Measurements from ENCODE around the gene PTPN23.

Gene PTPN23

GRCh38 chr3:47377186-47377585, 3.6 kb upstream of the PTPN23 start:
- Histone ChIP-seq H3K9me3 (ENCODE audit: insufficient read depth, low read depth, low read length) (no peaks in the 10 kb centered on the region), H3F3A (ENCODE audit: low read depth) (no peaks in the 10 kb centered on the region), H3K27me3 (ENCODE audit: insufficient read depth, low read length, poor library complexity, severe bottlenecking) (no peaks in the 10 kb centered on the region), H3K4me3 (ENCODE audit: low read length, poor library complexity, severe bottlenecking) (no peak overlapping the region), H3K4me1 (ENCODE audit: insufficient read depth, low read length, poor library complexity, severe bottlenecking) (peaks cover 22% of the 10 kb centered on the region), H4K20me1 (ENCODE audit: insufficient read depth, low read length, poor library complexity, severe bottlenecking) (peaks cover 8% of the 10 kb centered on the region), H3K9me2 (replicated peaks; ENCODE audit: low read depth, low read length) (no peaks in the 10 kb centered on the region), H3K9ac (ENCODE audit: low read depth, low read length, poor library complexity, severe bottlenecking) (no peak overlapping the region), H3K4me2 (ENCODE audit: low read depth, low read length, poor library complexity, severe bottlenecking) (no peak overlapping the region), H2AFZ (ENCODE audit: low read length) (no peak overlapping the region), H3K79me2 (ENCODE audit: insufficient read depth, low read length) (peaks cover 29% of the 10 kb centered on the region), H3K36me3 (ENCODE audit: insufficient read depth, low read length) (no peaks in the 10 kb centered on the region)
- TF ChIP-seq CTCF (conservative IDR thresholded peaks at IDR 0.05; ENCODE audit: low read length): no peak
- TF ChIP-seq EZH2phosphoT487 (IDR thresholded peaks at IDR 0.05; ENCODE audit: borderline replicate concordance): no peak

- Histone ChIP-seq H3K9ac (ENCODE audit: low read depth, low read length, poor library complexity, severe bottlenecking) (peak overlapping the region; percentile 87), H3K4me1 (ENCODE audit: insufficient read depth, low read length, poor library complexity, severe bottlenecking) (peaks cover 35% of the 10 kb centered on the region), H3K4me2 (ENCODE audit: low read depth, low read length, poor library complexity, severe bottlenecking) (peak overlapping the region; percentile 83), H2AFZ (ENCODE audit: low read length) (no peak overlapping the region), H3K36me3 (ENCODE audit: insufficient read depth, low read length) (no peaks in the 10 kb centered on the region), H4K20me1 (ENCODE audit: insufficient read depth, low read length, poor library complexity, severe bottlenecking) (peaks cover 22% of the 10 kb centered on the region), H3K9me2 (replicated peaks; ENCODE audit: low read depth, low read length) (no peaks in the 10 kb centered on the region), H3K27me3 (ENCODE audit: insufficient read depth, low read length, poor library complexity, severe bottlenecking) (no peaks in the 10 kb centered on the region), H3F3A (ENCODE audit: low read depth) (no peaks in the 10 kb centered on the region), H3K4me3 (ENCODE audit: low read length, poor library complexity, severe bottlenecking) (peak overlapping the region; percentile 84), H3K79me2 (ENCODE audit: insufficient read depth, low read length) (peaks cover 46% of the 10 kb centered on the region), H3K9me3 (ENCODE audit: insufficient read depth, low read depth, low read length) (no peaks in the 10 kb centered on the region)
- TF ChIP-seq EZH2phosphoT487 (IDR thresholded peaks at IDR 0.05; ENCODE audit: borderline replicate concordance) (no peak), CTCF (conservative IDR thresholded peaks at IDR 0.05; ENCODE audit: low read length) (no peak)
Observed at GRCh38 chr3:47378869-47379268, 2.0 kb upstream of the PTPN23 start.

GRCh38 chr3:47379411-47379899, 1.4 kb upstream of the PTPN23 start:
- H3K4me1 ChIP-seq (ENCODE audit: insufficient read depth, low read length, poor library complexity, severe bottlenecking): peaks cover 37% of the 10 kb centered on the region
- peak overlapping the region; percentile 84 for H3K4me3 ChIP-seq (ENCODE audit: low read length, poor library complexity, severe bottlenecking)
- TF ChIP-seq EZH2phosphoT487 (IDR thresholded peaks at IDR 0.05; ENCODE audit: borderline replicate concordance): no peak
- no peak for TF ChIP-seq CTCF (conservative IDR thresholded peaks at IDR 0.05; ENCODE audit: low read length)
- no peaks in the 10 kb centered on the region for H3K9me2 ChIP-seq (replicated peaks; ENCODE audit: low read depth, low read length)
- H3F3A ChIP-seq (ENCODE audit: low read depth): no peaks in the 10 kb centered on the region
- no peaks in the 10 kb centered on the region for H3K36me3 ChIP-seq (ENCODE audit: insufficient read depth, low read length)
- peaks cover 27% of the 10 kb centered on the region for H4K20me1 ChIP-seq (ENCODE audit: insufficient read depth, low read length, poor library complexity, severe bottlenecking)
- peaks cover 51% of the 10 kb centered on the region for H3K79me2 ChIP-seq (ENCODE audit: insufficient read depth, low read length)
- H3K9ac ChIP-seq (ENCODE audit: low read depth, low read length, poor library complexity, severe bottlenecking): peak overlapping the region; percentile 87
- H2AFZ ChIP-seq (ENCODE audit: low read length): no peak overlapping the region
- H3K27me3 ChIP-seq (ENCODE audit: insufficient read depth, low read length, poor library complexity, severe bottlenecking): no peaks in the 10 kb centered on the region
- no peaks in the 10 kb centered on the region for H3K9me3 ChIP-seq (ENCODE audit: insufficient read depth, low read depth, low read length)
- peak overlapping the region; percentile 83 for H3K4me2 ChIP-seq (ENCODE audit: low read depth, low read length, poor library complexity, severe bottlenecking)
